GM19025 (cell line): ENCODE results near the gene SERPINF2.
"Not testable (repeated sequence)": the region's sequence is repeated elsewhere in the genome, so short reads cannot be mapped to it uniquely, and the experiment has no call there.

ENCODE experiments used
- ATAC-seq: cut with Tn5 transposase; IDR thresholded peaks from one replicate; pipeline ENCODE4 v1.9.1; 2021; ENCODE audit warnings: mild to moderate bottlenecking, low read depth, moderate library complexity; ENCODE audit not compliant: unreplicated experiment

The SERPINF2 gene

GRCh38 chr17:1742371-1743087 lies at the start of gene SERPINF2:
TSS of gene SERPINF2 (plus strand) at chr17:1742871. CDS start at chr17:1744996, 2,125 bp downstream.
- no peak for ATAC-seq

DNA sequence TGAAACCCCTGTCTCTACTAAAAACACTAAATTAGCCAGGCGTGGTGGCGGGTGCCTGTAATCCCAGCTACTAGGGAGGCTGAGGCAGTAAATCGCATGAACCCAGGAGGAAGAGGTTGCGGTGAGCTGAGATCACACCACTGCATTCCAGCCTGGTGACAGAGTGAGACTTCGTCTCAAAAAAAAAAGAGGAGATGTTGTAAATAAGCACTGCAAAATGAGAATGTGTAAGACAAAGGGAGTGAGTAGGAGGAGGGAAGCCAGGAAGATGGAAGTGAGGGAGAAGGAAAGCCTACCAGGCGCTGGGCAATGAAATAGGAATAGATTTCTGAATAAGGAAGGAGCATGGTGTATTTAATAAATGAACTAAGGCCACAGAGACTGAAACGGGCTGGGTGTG lies 49.3 kb upstream of the SERPINF2 start:
- ATAC-seq = no peak

- ATAC-seq = no peak
Measured at GRCh38 chr17:1695365-1695764, 47.3 kb upstream of the SERPINF2 start.

DNA sequence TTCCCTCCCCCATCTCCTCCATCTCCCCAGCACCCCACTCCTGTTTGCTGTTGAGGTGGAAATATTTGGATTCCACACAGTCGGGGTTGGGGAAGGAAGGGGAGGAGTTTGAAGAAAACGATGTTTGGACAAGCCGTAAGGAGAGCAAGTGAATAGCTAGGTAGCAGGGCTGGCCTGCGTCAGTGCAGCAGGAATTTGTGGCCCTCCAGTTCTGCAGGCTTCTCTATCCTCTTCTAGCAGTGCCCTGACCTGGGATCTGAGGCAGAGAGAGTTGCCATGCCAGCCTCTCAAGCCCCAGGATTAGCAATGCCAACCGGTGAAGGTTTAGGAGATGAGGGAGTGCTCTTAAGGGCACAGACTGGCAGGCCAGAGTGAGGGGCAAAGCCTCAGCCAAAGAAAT lies 45.0 kb upstream of the SERPINF2 start:
- ATAC-seq = no peak

GRCh38 chr17:1699891-1700290 lies 42.8 kb upstream of the SERPINF2 start:
- not testable (repeated sequence) for ATAC-seq

- no peak for ATAC-seq
Measured at GRCh38 chr17:1703063-1703462, 39.6 kb upstream of the SERPINF2 start.

GRCh38 chr17:1705004-1705403 lies 37.7 kb upstream of the SERPINF2 start:
- no peak for ATAC-seq

- ATAC-seq = no peak
Measured at GRCh38 chr17:1707107-1707506, 35.6 kb upstream of the SERPINF2 start.

- not testable (repeated sequence) for ATAC-seq
Measured at GRCh38 chr17:1708791-1709346, 33.8 kb upstream of the SERPINF2 start.

GRCh38 chr17:1709403-1709951 lies 33.2 kb upstream of the SERPINF2 start:
- no peak for ATAC-seq

DNA sequence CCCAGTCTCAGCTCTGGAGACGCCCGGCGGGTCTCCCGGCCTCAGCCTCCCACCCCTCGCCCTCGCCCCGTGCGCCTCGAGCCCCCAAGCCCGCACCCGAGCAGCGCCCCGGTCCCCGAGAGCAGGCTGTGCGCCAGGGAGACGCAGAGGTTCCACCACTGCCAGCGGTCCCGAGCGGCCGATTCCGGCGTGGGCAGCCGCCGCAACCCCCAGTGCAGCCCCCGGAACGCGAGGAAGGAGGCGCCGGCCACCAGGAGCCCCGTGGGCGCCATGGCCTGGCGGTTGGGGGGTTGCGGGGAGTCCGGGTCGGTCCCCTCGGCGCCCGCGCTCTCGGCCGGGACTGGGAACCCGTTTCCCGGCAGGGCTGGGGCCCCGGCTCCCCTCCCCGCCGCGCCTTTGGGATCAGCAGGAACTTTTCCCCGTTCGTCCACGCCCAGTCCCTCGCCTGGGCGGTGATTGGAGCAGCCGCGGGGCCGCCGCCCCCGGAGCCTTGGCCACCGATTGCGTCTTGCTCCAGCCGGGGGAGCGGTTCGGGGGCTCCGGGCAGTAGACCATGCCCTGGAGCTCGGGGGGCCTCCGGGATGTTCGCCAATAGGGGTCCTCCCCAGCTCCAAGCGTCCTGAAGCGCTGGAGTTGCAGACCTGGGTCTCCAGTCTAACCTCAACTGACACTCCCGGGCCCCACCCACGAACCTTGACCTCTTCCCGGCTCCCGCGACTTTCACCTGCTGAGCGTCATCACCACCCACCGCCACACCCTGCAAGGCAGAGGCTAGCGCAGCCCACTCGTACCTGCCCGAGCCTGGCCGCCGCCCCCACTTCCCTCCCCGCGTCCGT lies 32.5 kb upstream of the SERPINF2 start, which contains the start of gene TLCD2:
TSS of gene TLCD2 (minus strand) at position 407 of the 836 bp plus-strand sequence. CDS start at position 272, 135 bp downstream.
- no peak for ATAC-seq

GRCh38 chr17:1710807-1711553 lies 31.7 kb upstream of the SERPINF2 start:
- ATAC-seq = no peak

GRCh38 chr17:1711804-1712203 lies 30.9 kb upstream of the SERPINF2 start:
- ATAC-seq = no peak

GRCh38 chr17:1712271-1712670 lies 30.4 kb upstream of the SERPINF2 start:
- ATAC-seq = no peak

- no peak for ATAC-seq
Measured at GRCh38 chr17:1713160-1713877, 29.4 kb upstream of the SERPINF2 start.

DNA sequence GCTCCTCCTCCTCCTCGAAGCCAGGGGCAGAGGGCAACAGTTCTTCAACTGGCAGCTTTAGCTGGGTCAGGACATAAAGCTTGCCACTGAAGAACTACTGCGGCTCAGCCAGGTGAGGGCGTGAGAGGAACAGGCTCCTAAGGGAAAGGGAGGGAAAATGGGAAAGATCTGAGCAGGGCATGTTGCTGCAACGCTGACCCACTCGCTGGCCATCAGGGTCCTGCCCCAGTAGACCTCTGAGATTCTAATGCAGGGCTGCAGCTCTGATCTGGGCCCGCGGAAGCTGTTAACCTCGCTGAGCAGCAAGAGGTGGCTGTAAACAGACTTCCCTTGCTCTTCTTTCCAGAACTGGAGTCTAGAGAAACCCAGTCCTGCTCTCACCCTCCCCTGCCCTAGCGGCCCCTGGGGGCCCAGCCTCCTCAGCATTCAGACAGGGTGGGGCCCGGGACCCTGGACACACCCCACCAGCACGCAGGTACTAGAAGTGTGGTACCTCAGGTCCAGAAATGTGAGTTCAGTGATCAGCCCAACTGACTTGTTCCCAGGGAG lies 28.7 kb upstream of the SERPINF2 start:
- no peak for ATAC-seq

DNA sequence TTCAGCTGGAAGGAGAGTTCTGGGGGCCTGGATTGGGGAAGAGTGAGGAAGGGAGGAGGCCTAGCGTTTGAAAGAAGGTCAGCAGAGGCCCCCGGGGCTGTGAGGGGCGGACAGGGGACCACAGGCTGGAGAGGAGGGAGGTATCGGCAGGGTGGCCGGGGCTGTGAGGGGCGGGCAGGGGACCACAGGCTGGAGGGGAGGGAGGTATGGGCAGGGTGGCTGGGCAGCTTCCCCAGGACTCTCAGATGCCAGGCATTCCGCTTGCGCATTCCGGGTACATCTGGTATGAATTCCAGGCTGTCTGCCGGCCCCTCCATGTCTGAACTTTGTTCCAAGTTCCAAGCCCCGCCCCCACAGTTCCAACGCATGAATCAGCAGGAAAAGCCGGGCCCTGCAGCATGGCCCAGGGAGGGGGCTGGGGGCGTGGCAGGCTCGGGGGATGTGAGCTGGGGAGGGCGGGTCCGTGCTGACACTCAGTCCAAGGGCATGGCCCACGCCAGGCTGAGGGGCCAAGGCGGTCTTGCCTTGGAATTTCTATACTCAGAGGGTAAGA lies 28.2 kb upstream of the SERPINF2 start:
- no peak for ATAC-seq

- ATAC-seq = no peak
Measured at GRCh38 chr17:1714980-1715802, 27.5 kb upstream of the SERPINF2 start.

GRCh38 chr17:1715803-1716075 lies 26.9 kb upstream of the SERPINF2 start:
- no peak for ATAC-seq
